Esophagus (tissue), 2 donors: ENCODE measurements around the gene PRPF19. TPM values are rescaled to one million over a fixed set of nuclear protein-coding genes. Genes with fewer than 3 reads are reported as not detected.

Experiments
- H3K27ac ChIP-seq, 2 donors: one replicate each; pipeline ENCODE4 v1.5.1; 2013; ENCODE audit warnings: low read depth in 2 of 2, mild to moderate bottlenecking in 2 of 2, inconsistent platforms in 1 of 2, low read length in 1 of 2, moderate library complexity in 1 of 2
- H3K27me3 ChIP-seq, 2 donors: one replicate each; pipeline ENCODE4 v1.6.1; 2013; ENCODE audit warnings: low read length in 2 of 2, control low read depth in 1 of 2, mild to moderate bottlenecking in 1 of 2; ENCODE audit not compliant: insufficient read depth in 2 of 2, control insufficient read depth in 1 of 2
- H3K36me3 ChIP-seq, 2 donors: one replicate each; pipeline ENCODE4 v1.6.1; 2013; ENCODE audit warnings: low read length in 1 of 2; ENCODE audit not compliant: control insufficient read depth in 2 of 2, insufficient read depth in 2 of 2
- H3K4me1 ChIP-seq, 2 donors: one replicate each; pipeline ENCODE4 v1.6.1; 2013; ENCODE audit warnings: low read length in 1 of 2; ENCODE audit not compliant: control insufficient read depth in 2 of 2, insufficient read depth in 2 of 2
- H3K4me3 ChIP-seq, 2 donors: one replicate each; pipeline ENCODE4 v1.5.1; 2013; ENCODE audit warnings: low read length in 2 of 2, mild to moderate bottlenecking in 2 of 2, low read depth in 1 of 2, moderate library complexity in 1 of 2
- H3K9me3 ChIP-seq, 2 donors: one replicate each; pipeline ENCODE4 v1.6.1; 2013; ENCODE audit warnings: mild to moderate bottlenecking in 2 of 2, low read depth in 1 of 2, low read length in 1 of 2, moderate library complexity in 1 of 2; ENCODE audit not compliant: control insufficient read depth in 2 of 2, insufficient read depth in 1 of 2
- WGBS, 2 donors: extraction: QIAGEN DNeasy Blood & Tissue Kit; methylation state at CpG; one replicate each; pipeline ENCODE4 v1.1.7; 2013; 5-methylcytosine and 5-hydroxymethylcytosine counted together
- polyA plus RNA-seq, 2 donors: library from polyadenylated mRNA; stranded (reverse); fragments of 200-250 nt; gene quantifications; one replicate each; pipeline ENCODE4 v1.2.3, GENCODE V29; 2013
- donor health status: healthy with polysubstance abuse.
- donor health status: Bipolar disorder and iron deficiency.

Gene PRPF19
- polyA plus RNA-seq, result 10 to 100 TPM; 55.1 to 78.2 TPM

DNA sequence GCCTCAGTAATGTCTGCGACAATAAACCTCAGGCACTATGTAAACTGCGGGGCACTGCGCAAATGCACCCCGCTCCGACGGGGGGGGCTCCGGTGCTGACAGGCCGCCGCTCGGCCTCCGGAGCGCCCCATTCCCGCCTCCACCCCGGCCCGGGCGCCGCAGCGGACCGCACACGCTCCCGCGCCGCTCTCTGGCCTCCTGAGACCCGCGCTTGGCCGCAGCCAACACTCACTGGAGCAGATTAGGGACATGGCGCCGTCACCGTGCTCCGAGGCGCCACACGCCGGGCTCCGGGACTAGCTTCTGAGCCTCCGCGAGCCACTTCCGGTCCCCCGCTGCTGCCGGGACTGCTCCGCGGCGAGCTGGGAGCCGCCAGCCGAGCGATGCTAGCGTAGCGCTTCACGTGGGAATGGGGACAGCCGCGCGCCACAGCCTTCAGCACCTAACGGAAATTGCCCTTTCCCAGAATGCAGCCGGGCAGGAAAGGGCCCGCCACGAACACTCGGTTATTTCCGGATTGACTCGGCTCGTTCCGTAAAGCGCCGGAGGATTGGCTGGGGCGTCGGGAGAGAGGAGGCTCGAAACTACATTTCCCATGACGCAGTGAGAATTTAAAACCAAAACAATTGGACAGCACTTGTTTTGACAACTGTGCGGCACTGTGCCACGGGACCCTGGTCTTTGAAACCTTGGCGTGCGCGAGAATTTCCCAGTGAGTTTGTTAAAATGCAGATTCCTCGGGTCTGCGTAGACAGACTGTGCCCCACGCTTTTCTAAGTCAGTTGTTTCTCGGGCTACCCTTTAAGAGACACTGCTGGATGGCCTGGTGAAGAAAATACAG lies at the start of gene PRPF19:
Gene PRPF19 (minus strand): TSS at position 454 of the 841 bp plus-strand sequence. CDS start 203 bp downstream, at position 251.
- Histone ChIP-seq H3K27ac (peak within 1 kb of the TSS; percentile 90 to 93), H3K27me3 (no peaks in the 10 kb centered on the region), H3K36me3 (peaks cover 4 to 22% of the 10 kb centered on the region in 2 donors), H3K9me3 (no peaks in the 10 kb centered on the region), H3K4me1 (no peaks in the 10 kb centered on the region), H3K4me3 (peak within 1 kb of the TSS; percentile 72 to 96)
- 1% methylated on average over 75 of the region's 75 CpGs for WGBS, 2 donors

DNA sequence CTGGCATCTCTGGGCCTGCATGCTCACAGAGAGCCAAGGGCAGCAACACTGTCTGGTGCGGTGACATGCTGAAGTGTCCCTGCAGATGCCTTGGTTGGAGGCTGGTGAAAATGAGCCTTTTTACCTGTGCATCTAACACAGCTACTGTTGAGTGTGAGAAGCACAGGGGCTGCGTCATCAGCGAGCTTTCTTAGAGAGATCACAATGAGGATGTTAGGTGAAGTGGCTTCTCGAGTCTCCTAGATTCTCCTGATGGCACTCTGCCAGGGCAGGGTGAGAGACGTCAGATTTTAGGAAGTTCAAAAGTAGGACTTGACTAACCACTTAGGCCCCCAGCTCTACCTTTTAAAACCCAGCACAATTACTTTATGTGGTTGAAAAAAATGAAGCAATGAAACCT lies 49.2 kb upstream of the PRPF19 start:
- 46 to 51% methylated on average over 5 of the region's 5 CpGs for WGBS, 2 donors
- Histone ChIP-seq H3K27me3 (no peaks in the 10 kb centered on the region), H3K9me3 (no peaks in the 10 kb centered on the region), H3K4me3 (no peak overlapping the region), H3K36me3 (no peaks in the 10 kb centered on the region), H3K27ac (no peak overlapping the region), H3K4me1 (peaks cover 0 to 13% of the 10 kb centered on the region in 2 donors)

- Histone ChIP-seq H3K27me3 (no peaks in the 10 kb centered on the region), H3K27ac (no peak overlapping the region), H3K4me3 (no peak overlapping the region), H3K9me3 (no peaks in the 10 kb centered on the region), H3K4me1 (peaks cover 0 to 13% of the 10 kb centered on the region in 2 donors), H3K36me3 (no peaks in the 10 kb centered on the region)
- 76 to 82% methylated on average over 5 of the region's 5 CpGs for WGBS, 2 donors
Measured at GRCh38 chr11:60954421-60954820, 48.0 kb upstream of the PRPF19 start.

GRCh38 chr11:60953781-60954180 lies 47.4 kb upstream of the PRPF19 start:
- no peaks in the 10 kb centered on the region for H3K36me3 ChIP-seq
- H3K9me3 ChIP-seq, result no peaks in the 10 kb centered on the region
- WGBS, 2 donors, result 76 to 78% methylated on average over 6 of the region's 6 CpGs
- no peak overlapping the region for H3K27ac ChIP-seq
- no peaks in the 10 kb centered on the region for H3K27me3 ChIP-seq
- H3K4me1 ChIP-seq, result peaks cover 0 to 13% of the 10 kb centered on the region in 2 donors
- H3K4me3 ChIP-seq, result no peak overlapping the region

GRCh38 chr11:60952742-60953170 lies 46.4 kb upstream of the PRPF19 start:
- Histone ChIP-seq H3K9me3 (no peaks in the 10 kb centered on the region), H3K36me3 (no peaks in the 10 kb centered on the region), H3K27ac (peak overlapping the region; percentile 62 to 82), H3K27me3 (no peaks in the 10 kb centered on the region), H3K4me3 (no peak overlapping the region), H3K4me1 (peaks cover 0 to 13% of the 10 kb centered on the region in 2 donors)
- 21 to 27% methylated on average over 3 of the region's 3 CpGs for WGBS, 2 donors

DNA sequence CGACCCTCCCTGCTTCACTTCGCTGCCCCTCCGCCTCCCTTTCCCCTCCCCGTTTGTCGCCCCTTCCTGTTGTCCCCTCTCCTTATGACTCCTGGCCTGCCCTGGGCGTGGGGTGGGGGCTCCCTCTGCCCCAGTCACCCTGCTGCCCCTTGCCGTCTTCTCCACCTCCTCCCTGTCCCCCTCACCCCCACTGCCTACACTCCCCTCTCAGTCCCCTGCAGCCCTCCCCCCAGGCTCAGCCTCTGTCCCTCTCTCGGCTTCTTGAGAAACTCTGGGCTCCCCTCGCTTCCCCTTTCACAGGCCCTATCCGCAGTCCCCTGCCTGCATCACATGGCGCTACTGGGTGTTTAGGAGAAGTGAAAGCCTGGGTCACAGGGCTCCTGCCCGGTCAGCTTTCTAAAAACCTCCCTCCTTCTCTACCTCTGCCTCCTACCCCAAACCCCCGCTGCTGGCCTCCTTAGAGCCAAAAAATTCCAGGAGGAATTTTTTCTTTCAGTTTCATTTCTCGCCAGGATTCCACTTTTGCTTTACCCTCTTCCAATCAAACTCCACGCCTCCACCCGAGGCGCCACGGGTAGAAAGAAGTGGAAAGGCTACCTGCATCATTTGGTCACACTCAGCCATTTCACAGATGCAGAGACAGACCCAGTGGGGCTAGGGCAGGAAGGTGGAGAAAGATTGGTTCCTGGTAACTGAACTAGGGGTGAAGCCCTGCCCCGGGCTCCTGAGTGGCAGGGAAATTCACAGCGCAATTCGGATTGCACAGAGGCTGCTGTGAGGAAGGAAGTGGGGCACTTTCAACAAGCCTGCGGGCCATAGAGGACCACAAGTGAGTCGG lies 45.7 kb upstream of the PRPF19 start, which contains the start of gene SLC15A3:
Gene SLC15A3 (minus strand): TSS at position 273 of the 838 bp plus-strand sequence. CDS start 625 bp downstream, outside the sequence.
- H3K4me1 ChIP-seq, result peaks cover 0 to 12% of the 10 kb centered on the region in 2 donors
- peak within 1 kb of the TSS; percentile 62 to 82 for H3K27ac ChIP-seq
- WGBS, 2 donors, result 16 to 28% methylated on average over 23 of the region's 23 CpGs
- H3K9me3 ChIP-seq, result no peaks in the 10 kb centered on the region
- H3K27me3 ChIP-seq, result no peaks in the 10 kb centered on the region
- peak within 1 kb of the TSS; percentile 43 to 49 for H3K4me3 ChIP-seq
- H3K36me3 ChIP-seq, result no peaks in the 10 kb centered on the region

GRCh38 chr11:60951606-60951903 lies 45.2 kb upstream of the PRPF19 start:
- no peaks in the 10 kb centered on the region for H3K9me3 ChIP-seq
- H3K27me3 ChIP-seq, result no peaks in the 10 kb centered on the region
- peak overlapping the region; percentile 43 to 49 for H3K4me3 ChIP-seq
- peak overlapping the region; percentile 62 to 82 for H3K27ac ChIP-seq
- H3K36me3 ChIP-seq, result peaks cover 0 to 1% of the 10 kb centered on the region in 2 donors
- peaks cover 0 to 11% of the 10 kb centered on the region in 2 donors for H3K4me1 ChIP-seq
- WGBS, 2 donors, result 21 to 24% methylated on average over 8 of the region's 8 CpGs

- WGBS, 2 donors, result 17 to 24% methylated on average over 76 to 86 of the region's 86 CpGs
- Histone ChIP-seq H3K36me3 (peaks cover 0 to 4% of the 10 kb centered on the region in 2 donors), H3K27ac (peak overlapping the region in 1 of 2 donors; percentile 3), H3K4me1 (peaks cover 0 to 11% of the 10 kb centered on the region in 2 donors), H3K27me3 (no peaks in the 10 kb centered on the region), H3K9me3 (no peaks in the 10 kb centered on the region), H3K4me3 (peak overlapping the region; percentile 43 to 49)
Measured at GRCh38 chr11:60950933-60951605, 44.7 kb upstream of the PRPF19 start.

DNA sequence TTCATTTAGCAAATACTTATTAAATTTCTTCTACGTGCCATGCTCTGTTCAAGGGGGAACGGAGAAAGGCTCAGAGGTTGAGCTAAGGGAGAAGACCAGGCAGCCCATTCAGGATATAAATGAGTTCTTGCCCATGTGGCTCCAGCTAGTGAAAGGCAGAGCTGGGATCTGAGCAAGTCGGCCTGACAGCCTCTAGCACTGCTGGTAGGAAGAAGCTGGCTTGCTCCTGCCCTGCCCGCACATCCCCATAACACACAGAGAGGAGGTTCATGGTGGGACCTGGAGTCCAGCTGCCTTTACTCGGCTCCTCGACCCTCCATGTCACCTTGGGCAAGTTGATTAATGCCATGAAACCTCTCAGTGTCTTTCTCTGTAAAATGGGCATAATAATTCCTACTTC lies 43.6 kb upstream of the PRPF19 start:
- Histone ChIP-seq H3K4me1 (peaks cover 0 to 11% of the 10 kb centered on the region in 2 donors), H3K27ac (no peak overlapping the region), H3K36me3 (peaks cover 0 to 4% of the 10 kb centered on the region in 2 donors), H3K9me3 (no peaks in the 10 kb centered on the region), H3K27me3 (no peaks in the 10 kb centered on the region), H3K4me3 (no peak overlapping the region)
- WGBS, 2 donors, result 78% methylated on average over 6 of the region's 6 CpGs
